ENCODE measurements around the gene DNAJB9.

DNA sequence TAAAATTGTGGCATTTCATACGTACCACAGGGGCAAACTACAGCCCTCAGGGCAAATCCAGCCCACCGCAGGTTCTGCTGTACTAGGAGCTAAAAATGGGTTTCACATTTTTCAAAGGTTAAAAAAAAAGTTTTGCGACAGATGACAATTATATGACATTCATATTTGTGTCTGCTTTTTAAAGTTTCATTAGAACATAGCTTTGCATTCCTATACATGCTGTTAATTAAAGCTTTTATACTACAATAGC is 43.0 kb upstream of the DNAJB9 start:
- TF ChIP-seq, protein P1, sequence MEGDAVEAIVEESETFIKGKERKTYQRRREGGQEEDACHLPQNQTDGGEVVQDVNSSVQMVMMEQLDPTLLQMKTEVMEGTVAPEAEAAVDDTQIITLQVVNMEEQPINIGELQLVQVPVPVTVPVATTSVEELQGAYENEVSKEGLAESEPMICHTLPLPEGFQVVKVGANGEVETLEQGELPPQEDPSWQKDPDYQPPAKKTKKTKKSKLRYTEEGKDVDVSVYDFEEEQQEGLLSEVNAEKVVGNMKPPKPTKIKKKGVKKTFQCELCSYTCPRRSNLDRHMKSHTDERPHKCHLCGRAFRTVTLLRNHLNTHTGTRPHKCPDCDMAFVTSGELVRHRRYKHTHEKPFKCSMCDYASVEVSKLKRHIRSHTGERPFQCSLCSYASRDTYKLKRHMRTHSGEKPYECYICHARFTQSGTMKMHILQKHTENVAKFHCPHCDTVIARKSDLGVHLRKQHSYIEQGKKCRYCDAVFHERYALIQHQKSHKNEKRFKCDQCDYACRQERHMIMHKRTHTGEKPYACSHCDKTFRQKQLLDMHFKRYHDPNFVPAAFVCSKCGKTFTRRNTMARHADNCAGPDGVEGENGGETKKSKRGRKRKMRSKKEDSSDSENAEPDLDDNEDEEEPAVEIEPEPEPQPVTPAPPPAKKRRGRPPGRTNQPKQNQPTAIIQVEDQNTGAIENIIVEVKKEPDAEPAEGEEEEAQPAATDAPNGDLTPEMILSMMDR (IDR thresholded peaks at IDR 0.05), result no peak
- TF ChIP-seq, protein P2, sequence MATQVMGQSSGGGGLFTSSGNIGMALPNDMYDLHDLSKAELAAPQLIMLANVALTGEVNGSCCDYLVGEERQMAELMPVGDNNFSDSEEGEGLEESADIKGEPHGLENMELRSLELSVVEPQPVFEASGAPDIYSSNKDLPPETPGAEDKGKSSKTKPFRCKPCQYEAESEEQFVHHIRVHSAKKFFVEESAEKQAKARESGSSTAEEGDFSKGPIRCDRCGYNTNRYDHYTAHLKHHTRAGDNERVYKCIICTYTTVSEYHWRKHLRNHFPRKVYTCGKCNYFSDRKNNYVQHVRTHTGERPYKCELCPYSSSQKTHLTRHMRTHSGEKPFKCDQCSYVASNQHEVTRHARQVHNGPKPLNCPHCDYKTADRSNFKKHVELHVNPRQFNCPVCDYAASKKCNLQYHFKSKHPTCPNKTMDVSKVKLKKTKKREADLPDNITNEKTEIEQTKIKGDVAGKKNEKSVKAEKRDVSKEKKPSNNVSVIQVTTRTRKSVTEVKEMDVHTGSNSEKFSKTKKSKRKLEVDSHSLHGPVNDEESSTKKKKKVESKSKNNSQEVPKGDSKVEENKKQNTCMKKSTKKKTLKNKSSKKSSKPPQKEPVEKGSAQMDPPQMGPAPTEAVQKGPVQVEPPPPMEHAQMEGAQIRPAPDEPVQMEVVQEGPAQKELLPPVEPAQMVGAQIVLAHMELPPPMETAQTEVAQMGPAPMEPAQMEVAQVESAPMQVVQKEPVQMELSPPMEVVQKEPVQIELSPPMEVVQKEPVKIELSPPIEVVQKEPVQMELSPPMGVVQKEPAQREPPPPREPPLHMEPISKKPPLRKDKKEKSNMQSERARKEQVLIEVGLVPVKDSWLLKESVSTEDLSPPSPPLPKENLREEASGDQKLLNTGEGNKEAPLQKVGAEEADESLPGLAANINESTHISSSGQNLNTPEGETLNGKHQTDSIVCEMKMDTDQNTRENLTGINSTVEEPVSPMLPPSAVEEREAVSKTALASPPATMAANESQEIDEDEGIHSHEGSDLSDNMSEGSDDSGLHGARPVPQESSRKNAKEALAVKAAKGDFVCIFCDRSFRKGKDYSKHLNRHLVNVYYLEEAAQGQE (IDR thresholded peaks at IDR 0.05; ENCODE audit: insufficient read depth in 1 of 2, low read depth in 2 of 2, low read length in 1 of 2), result no peak
